ENCODE measurements around the gene GDF7. TPM values are rescaled to one million over a fixed set of nuclear protein-coding genes. Genes with fewer than 3 reads are reported as not detected.

GDF7 gene
- total RNA-seq, 1 experiment from 2014 or later: 0.02 TPM

DNA sequence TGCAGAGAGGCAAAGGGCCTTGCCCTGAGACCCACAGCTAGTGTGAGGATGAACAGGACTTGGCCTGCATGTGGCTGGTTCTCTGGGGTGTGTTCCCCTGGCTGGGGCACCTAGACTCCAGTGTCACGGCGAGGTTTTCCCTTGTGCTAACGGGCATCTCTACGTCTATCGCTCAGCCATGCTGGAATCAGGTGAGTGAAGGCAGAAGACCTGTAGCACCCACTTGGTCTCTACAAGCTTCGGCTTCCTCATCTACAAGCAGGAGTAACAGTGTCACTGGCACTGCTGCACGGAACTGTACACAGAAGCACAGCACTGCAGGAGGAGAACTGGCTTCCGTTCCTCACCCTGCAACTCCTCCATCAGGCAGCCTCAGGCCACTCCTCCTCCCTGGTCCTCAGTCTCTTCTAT, 46.7 kb upstream of the GDF7 start:
- no peak for TF ChIP-seq JUND (IDR thresholded peaks at IDR 0.05)
- TF ChIP-seq SIN3A (IDR thresholded peaks at IDR 0.05; ENCODE audit: low read depth): no peak
- no peak for TF ChIP-seq EZH2phosphoT487 (IDR thresholded peaks at IDR 0.05; ENCODE audit: borderline replicate concordance)
- TF ChIP-seq, protein P1, sequence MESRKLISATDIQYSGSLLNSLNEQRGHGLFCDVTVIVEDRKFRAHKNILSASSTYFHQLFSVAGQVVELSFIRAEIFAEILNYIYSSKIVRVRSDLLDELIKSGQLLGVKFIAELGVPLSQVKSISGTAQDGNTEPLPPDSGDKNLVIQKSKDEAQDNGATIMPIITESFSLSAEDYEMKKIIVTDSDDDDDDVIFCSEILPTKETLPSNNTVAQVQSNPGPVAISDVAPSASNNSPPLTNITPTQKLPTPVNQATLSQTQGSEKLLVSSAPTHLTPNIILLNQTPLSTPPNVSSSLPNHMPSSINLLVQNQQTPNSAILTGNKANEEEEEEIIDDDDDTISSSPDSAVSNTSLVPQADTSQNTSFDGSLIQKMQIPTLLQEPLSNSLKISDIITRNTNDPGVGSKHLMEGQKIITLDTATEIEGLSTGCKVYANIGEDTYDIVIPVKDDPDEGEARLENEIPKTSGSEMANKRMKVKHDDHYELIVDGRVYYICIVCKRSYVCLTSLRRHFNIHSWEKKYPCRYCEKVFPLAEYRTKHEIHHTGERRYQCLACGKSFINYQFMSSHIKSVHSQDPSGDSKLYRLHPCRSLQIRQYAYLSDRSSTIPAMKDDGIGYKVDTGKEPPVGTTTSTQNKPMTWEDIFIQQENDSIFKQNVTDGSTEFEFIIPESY (IDR thresholded peaks at IDR 0.05; ENCODE audit: extremely low read depth, insufficient replicate concordance, low read length): no peak
- TF ChIP-seq, protein P2, sequence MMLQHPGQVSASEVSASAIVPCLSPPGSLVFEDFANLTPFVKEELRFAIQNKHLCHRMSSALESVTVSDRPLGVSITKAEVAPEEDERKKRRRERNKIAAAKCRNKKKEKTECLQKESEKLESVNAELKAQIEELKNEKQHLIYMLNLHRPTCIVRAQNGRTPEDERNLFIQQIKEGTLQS (IDR thresholded peaks at IDR 0.05): no peak
- TF ChIP-seq EZH2 (IDR thresholded peaks at IDR 0.05): no peak
- no peak for TF ChIP-seq ZNF274 (IDR thresholded peaks at IDR 0.05; ENCODE audit: low read depth, low read length)
- TF ChIP-seq CEBPB (IDR thresholded peaks at IDR 0.05; ENCODE audit: low read depth): no peak
- no peak for TF ChIP-seq RAD21 (IDR thresholded peaks at IDR 0.05; ENCODE audit: low read depth)
- TF ChIP-seq FOSL1 (IDR thresholded peaks at IDR 0.05; ENCODE audit: low read depth): no peak
- TF ChIP-seq, protein P3, sequence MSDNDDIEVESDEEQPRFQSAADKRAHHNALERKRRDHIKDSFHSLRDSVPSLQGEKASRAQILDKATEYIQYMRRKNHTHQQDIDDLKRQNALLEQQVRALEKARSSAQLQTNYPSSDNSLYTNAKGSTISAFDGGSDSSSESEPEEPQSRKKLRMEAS (IDR thresholded peaks at IDR 0.05): no peak
- TF ChIP-seq, protein P4, sequence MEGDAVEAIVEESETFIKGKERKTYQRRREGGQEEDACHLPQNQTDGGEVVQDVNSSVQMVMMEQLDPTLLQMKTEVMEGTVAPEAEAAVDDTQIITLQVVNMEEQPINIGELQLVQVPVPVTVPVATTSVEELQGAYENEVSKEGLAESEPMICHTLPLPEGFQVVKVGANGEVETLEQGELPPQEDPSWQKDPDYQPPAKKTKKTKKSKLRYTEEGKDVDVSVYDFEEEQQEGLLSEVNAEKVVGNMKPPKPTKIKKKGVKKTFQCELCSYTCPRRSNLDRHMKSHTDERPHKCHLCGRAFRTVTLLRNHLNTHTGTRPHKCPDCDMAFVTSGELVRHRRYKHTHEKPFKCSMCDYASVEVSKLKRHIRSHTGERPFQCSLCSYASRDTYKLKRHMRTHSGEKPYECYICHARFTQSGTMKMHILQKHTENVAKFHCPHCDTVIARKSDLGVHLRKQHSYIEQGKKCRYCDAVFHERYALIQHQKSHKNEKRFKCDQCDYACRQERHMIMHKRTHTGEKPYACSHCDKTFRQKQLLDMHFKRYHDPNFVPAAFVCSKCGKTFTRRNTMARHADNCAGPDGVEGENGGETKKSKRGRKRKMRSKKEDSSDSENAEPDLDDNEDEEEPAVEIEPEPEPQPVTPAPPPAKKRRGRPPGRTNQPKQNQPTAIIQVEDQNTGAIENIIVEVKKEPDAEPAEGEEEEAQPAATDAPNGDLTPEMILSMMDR (IDR thresholded peaks at IDR 0.05 in 2 of 3, conservative IDR thresholded peaks at IDR 0.05 in 1 of 3; ENCODE audit: borderline replicate concordance in 1 of 3, insufficient read depth in 1 of 3, low read depth in 2 of 3, low read length in 2 of 3): no peak
- no peak for TF ChIP-seq POLR2A (IDR thresholded peaks at IDR 0.05; ENCODE audit: borderline replicate concordance, extremely low read depth, insufficient read depth, insufficient read length)
- ATAC-seq (no peak), DNase-seq (ENCODE audit: low read depth, low spot score) (no peak)
- H3K27ac ChIP-seq (ENCODE audit: low read depth, low read length): no peak overlapping the region
- H3K36me3 ChIP-seq (ENCODE audit: control insufficient read depth in 1 of 2, insufficient read depth in 2 of 2, low read length in 2 of 2): peaks cover 0 to 4% of the 10 kb centered on the region in 2 experiments; a peak in 1 of 4 replicates
- intact Hi-C loops (cut with micrococcal nuclease): no loop called here
- no peaks in the 10 kb centered on the region for H3K9me2 ChIP-seq (ENCODE audit: insufficient read depth)
- ChIA-PET POLR2A (interaction anchor here (2.3 kb wide), 1 partner anchor 173 kb away, joined by 8 read pairs; the partner anchor contains the start of gene RHOB), RAD21 (ENCODE audit: low non-redundant PET in 1 of 2, low total read pairs in 2 of 2, uncharacterized antibody in 2 of 2, unreplicated experiment in 2 of 2) (no interaction called here), CTCF (no interaction called here)
- H3K9me3 ChIP-seq (ENCODE audit: control insufficient read depth in 1 of 2, insufficient read depth in 1 of 2, low read depth in 1 of 2, low read length in 2 of 2): no peaks in the 10 kb centered on the region
- no peak overlapping the region for H3K4me3 ChIP-seq (replicated peaks in 1 of 2; ENCODE audit: low read depth in 1 of 2, low read length in 2 of 2)
- BruUV-seq (replicated peaks): no TSS peak
- H3K9ac ChIP-seq (ENCODE audit: low read length): no peak overlapping the region
- no peaks in the 10 kb centered on the region for H3K27me3 ChIP-seq (ENCODE audit: insufficient read depth, low read length)
- H2AFZ ChIP-seq (ENCODE audit: low read depth, low read length, poor library complexity, severe bottlenecking): no peak overlapping the region
- H3K79me2 ChIP-seq (ENCODE audit: insufficient read depth, low read length): no peaks in the 10 kb centered on the region
- no peak overlapping the region for H3K4me2 ChIP-seq (ENCODE audit: low read length)
- H3K4me1 ChIP-seq (ENCODE audit: control insufficient read depth in 1 of 2, insufficient read depth in 2 of 2, low read length in 2 of 2): peaks cover 15 to 25% of the 10 kb centered on the region in 2 experiments; a peak in 3 of 4 replicates
- H4K20me1 ChIP-seq (ENCODE audit: insufficient read depth): no peaks in the 10 kb centered on the region
